ENCODE results near the gene RAPGEF4. TPM values are rescaled to one million over a fixed set of nuclear protein-coding genes. Genes with fewer than 3 reads are reported as not detected.

Gene RAPGEF4
- total and polyA plus RNA-seq, 8 donors: 3.6 to 23.7 (median 9.8) TPM; not detected in 1

GRCh38 chr2:172976116-172976515, 240.5 kb downstream of the RAPGEF4 start:
- H3K9me3 ChIP-seq: no peaks in the 10 kb centered on the region
- intact Hi-C loops (cut with DNase I; ENCODE audit: low total_unique reads): no loop called here
- 37 to 47% (median 41%) methylated on average over 4 of the region's 4 CpGs for WGBS, 5 donors
- H3K27me3 ChIP-seq: peaks cover 0 to 7% (median 0%) of the 10 kb centered on the region in 3 donors
- TF ChIP-seq POLR2A (IDR thresholded peaks at IDR 0.05) (no peak), POLR2AphosphoS5 (IDR thresholded peaks at IDR 0.05) (no peak), CTCF (IDR thresholded peaks at IDR 0.05) (no peak), EP300 (IDR thresholded peaks at IDR 0.05) (no peak)
- no peak overlapping the region for H3K27ac ChIP-seq
- H3K36me3 ChIP-seq: no peaks in the 10 kb centered on the region
- H3K4me1 ChIP-seq: no peaks in the 10 kb centered on the region
- DNase-seq: peak in 1 of 2 donors; percentile 28
- no peak overlapping the region for H3K4me3 ChIP-seq

- H3K4me1 ChIP-seq: no peaks in the 10 kb centered on the region
- H3K9me3 ChIP-seq: no peaks in the 10 kb centered on the region
- 91 to 97% (median 94%) methylated on average over 5 of the region's 5 CpGs for WGBS, 5 donors
- no peaks in the 10 kb centered on the region for H3K36me3 ChIP-seq
- no peak overlapping the region for H3K4me3 ChIP-seq
- TF ChIP-seq POLR2AphosphoS5 (IDR thresholded peaks at IDR 0.05): no peak
- TF ChIP-seq EP300 (IDR thresholded peaks at IDR 0.05): no peak
- no peak for TF ChIP-seq POLR2A (IDR thresholded peaks at IDR 0.05)
- TF ChIP-seq CTCF (IDR thresholded peaks at IDR 0.05): no peak
- H3K27me3 ChIP-seq: peaks cover 0 to 7% (median 0%) of the 10 kb centered on the region in 3 donors
- DNase-seq: no peak
- intact Hi-C loops (cut with DNase I; ENCODE audit: low total_unique reads): no loop called here
- H3K27ac ChIP-seq: no peak overlapping the region
These were observed 241.2 kb downstream of the RAPGEF4 start for GRCh38 chr2:172976816-172977215.

- H3K9me3 ChIP-seq: no peaks in the 10 kb centered on the region
- intact Hi-C loops (cut with DNase I; ENCODE audit: low total_unique reads): no loop called here
- 74 to 82% (median 77%) methylated on average over 7 of the region's 7 CpGs for WGBS, 5 donors
- no peak for DNase-seq
- H3K27me3 ChIP-seq: peaks cover 0 to 7% (median 0%) of the 10 kb centered on the region in 3 donors
- H3K27ac ChIP-seq: no peak overlapping the region
- H3K36me3 ChIP-seq: no peaks in the 10 kb centered on the region
- H3K4me1 ChIP-seq: no peaks in the 10 kb centered on the region
- no peak overlapping the region for H3K4me3 ChIP-seq
- TF ChIP-seq EP300 (IDR thresholded peaks at IDR 0.05): no peak
- no peak for TF ChIP-seq POLR2AphosphoS5 (IDR thresholded peaks at IDR 0.05)
- no peak for TF ChIP-seq CTCF (IDR thresholded peaks at IDR 0.05)
- TF ChIP-seq POLR2A (IDR thresholded peaks at IDR 0.05): no peak
These were observed 241.8 kb downstream of the RAPGEF4 start for GRCh38 chr2:172977270-172978062.

- TF ChIP-seq POLR2A (IDR thresholded peaks at IDR 0.05) (no peak), POLR2AphosphoS5 (IDR thresholded peaks at IDR 0.05) (no peak), EP300 (IDR thresholded peaks at IDR 0.05) (no peak), CTCF (IDR thresholded peaks at IDR 0.05) (no peak)
- H3K4me3 ChIP-seq: no peak overlapping the region
- WGBS, 5 donors: 51 to 61% (median 53%) methylated on average over 2 of the region's 2 CpGs
These were observed 242.4 kb downstream of the RAPGEF4 start for GRCh38 chr2:172978063-172978383.

More at GRCh38 chr2:172978063-172978383, 242.4 kb downstream of the RAPGEF4 start:
- DNase-seq: no peak
- intact Hi-C loops (cut with DNase I; ENCODE audit: low total_unique reads): no loop called here
- no peak overlapping the region for H3K27ac ChIP-seq
- H3K27me3 ChIP-seq: peaks cover 0 to 7% (median 0%) of the 10 kb centered on the region in 3 donors
- H3K4me1 ChIP-seq: no peaks in the 10 kb centered on the region
- no peaks in the 10 kb centered on the region for H3K9me3 ChIP-seq
- H3K36me3 ChIP-seq: no peaks in the 10 kb centered on the region

All from stomach (tissue), 9 donors.